ENCODE measurements around the gene P2RX6.
"Not testable (repeated sequence)": the region's sequence is repeated elsewhere in the genome, so short reads cannot be mapped to it uniquely, and the experiment has no call there.

Gene P2RX6

GRCh38 chr22:21047035-21047661, 32.2 kb downstream of the P2RX6 start:
- Mint-ChIP-seq H3K4me3 (no peak overlapping the region), H3K27ac (no peak overlapping the region), H3K4me1 (peaks cover 25% of the 10 kb centered on the region), H3K36me3 (ENCODE audit: low read depth) (peaks cover 3% of the 10 kb centered on the region), H3K9me3 (no peaks in the 10 kb centered on the region), H3K27me3 (ENCODE audit: low read depth) (peaks cover 15% of the 10 kb centered on the region)
- TF ChIP-seq, protein P1, sequence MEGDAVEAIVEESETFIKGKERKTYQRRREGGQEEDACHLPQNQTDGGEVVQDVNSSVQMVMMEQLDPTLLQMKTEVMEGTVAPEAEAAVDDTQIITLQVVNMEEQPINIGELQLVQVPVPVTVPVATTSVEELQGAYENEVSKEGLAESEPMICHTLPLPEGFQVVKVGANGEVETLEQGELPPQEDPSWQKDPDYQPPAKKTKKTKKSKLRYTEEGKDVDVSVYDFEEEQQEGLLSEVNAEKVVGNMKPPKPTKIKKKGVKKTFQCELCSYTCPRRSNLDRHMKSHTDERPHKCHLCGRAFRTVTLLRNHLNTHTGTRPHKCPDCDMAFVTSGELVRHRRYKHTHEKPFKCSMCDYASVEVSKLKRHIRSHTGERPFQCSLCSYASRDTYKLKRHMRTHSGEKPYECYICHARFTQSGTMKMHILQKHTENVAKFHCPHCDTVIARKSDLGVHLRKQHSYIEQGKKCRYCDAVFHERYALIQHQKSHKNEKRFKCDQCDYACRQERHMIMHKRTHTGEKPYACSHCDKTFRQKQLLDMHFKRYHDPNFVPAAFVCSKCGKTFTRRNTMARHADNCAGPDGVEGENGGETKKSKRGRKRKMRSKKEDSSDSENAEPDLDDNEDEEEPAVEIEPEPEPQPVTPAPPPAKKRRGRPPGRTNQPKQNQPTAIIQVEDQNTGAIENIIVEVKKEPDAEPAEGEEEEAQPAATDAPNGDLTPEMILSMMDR (IDR thresholded peaks at IDR 0.05; ENCODE audit: unreplicated experiment in 3 of 3) = no peak

DNA sequence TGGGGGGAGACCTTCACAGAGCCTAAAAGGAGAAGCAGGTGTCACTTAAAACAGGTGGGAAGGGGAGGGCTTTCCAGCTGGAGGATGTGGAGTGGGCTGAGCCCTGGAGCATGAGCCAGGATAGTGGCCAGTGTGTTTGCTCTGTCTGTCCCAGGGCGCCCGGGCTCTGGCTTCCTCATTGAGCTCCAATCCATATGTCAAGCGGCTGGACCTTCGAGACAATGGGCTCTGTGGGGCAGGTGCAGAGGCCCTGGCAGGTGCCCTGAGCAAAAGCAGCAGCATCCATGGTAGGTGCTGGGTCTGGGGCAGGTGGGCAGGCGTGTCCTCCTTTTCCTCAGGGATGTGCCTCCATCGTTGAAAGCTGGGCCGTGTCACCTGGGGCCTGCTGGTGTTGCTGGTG, 32.8 kb downstream of the P2RX6 start:
- Mint-ChIP-seq H3K4me3 (no peak overlapping the region), H3K27ac (no peak overlapping the region), H3K4me1 (peaks cover 25% of the 10 kb centered on the region)

GRCh38 chr22:21048448-21048847, 33.5 kb downstream of the P2RX6 start:
- peaks cover 13% of the 10 kb centered on the region for H3K27me3 Mint-ChIP-seq (ENCODE audit: low read depth)
- not testable (repeated sequence) for H3K4me3 Mint-ChIP-seq; H3K27ac Mint-ChIP-seq; H3K9me3 Mint-ChIP-seq; H3K36me3 Mint-ChIP-seq (ENCODE audit: low read depth)
- H3K4me1 Mint-ChIP-seq = peaks cover 20% of the 10 kb centered on the region

More for the DNA sequence above, 32.8 kb downstream of the P2RX6 start:
- Mint-ChIP-seq H3K36me3 (ENCODE audit: low read depth) (peaks cover 3% of the 10 kb centered on the region), H3K9me3 (no peaks in the 10 kb centered on the region), H3K27me3 (ENCODE audit: low read depth) (peaks cover 11% of the 10 kb centered on the region)
- TF ChIP-seq, protein P1 (IDR thresholded peaks at IDR 0.05; ENCODE audit: unreplicated experiment in 3 of 3) = no peak

DNA sequence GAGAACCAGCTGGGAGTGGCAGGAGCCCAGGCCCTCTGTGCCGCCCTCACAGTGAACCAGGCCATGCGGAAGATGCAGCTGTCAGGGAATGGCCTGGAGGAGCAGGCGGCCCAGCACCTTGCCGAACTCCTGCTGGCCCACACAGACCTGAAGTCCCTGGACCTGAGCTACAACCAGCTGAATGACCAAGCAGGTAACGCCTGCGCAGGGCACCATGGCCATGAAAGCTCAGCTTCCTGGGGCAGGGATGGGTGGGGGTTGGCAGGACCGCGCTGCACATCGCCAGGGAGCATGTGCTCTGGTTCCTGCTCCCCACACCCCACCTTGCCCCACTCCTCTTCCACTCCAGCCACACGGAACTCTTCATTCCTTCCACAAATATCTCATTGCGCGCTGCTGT, 34.0 kb downstream of the P2RX6 start:
- H3K27ac Mint-ChIP-seq; H3K36me3 Mint-ChIP-seq (ENCODE audit: low read depth); H3K9me3 Mint-ChIP-seq; H3K27me3 Mint-ChIP-seq (ENCODE audit: low read depth); H3K4me3 Mint-ChIP-seq: not testable (repeated sequence)
- H3K4me1 Mint-ChIP-seq = peaks cover 17% of the 10 kb centered on the region

GRCh38 chr22:21051145-21051830, 36.3 kb downstream of the P2RX6 start:
- TF ChIP-seq, protein P1 (IDR thresholded peaks at IDR 0.05; ENCODE audit: unreplicated experiment in 3 of 3) = no peak
- Mint-ChIP-seq H3K9me3 (no peaks in the 10 kb centered on the region), H3K4me1 (no peaks in the 10 kb centered on the region), H3K27ac (no peak overlapping the region), H3K4me3 (no peak overlapping the region), H3K36me3 (ENCODE audit: low read depth) (no peaks in the 10 kb centered on the region), H3K27me3 (ENCODE audit: low read depth) (peaks cover 9% of the 10 kb centered on the region)

DNA sequence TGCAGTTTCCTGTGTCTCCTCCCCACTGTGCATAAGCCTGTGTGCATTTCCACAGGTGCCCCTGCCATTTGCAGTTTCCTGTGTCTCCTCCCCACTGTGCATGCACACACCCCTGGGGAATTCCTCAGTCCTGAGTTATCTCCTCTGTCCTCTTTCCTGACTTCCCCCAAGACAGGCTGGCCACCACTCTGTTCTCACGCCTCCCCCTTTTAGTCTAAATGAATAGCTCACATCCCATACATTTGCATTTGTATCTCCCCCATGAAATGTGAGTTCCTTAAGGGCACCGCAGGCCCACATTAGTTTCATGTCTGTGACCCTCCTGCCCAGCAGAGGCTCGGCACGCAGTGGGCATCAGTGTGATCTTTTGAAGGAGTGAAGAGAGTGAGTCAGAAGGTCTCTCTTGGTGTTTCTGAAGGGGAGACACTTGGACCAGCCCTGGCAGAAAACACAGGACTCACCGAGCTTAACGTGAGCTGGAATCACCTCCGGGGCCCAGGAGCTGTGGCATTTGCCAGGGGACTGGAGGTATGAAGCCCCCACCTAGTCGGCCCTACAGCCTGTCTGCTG, 37.0 kb downstream of the P2RX6 start:
- Mint-ChIP-seq H3K4me1 (peaks cover 5% of the 10 kb centered on the region), H3K4me3 (no peak overlapping the region), H3K36me3 (ENCODE audit: low read depth) (no peaks in the 10 kb centered on the region), H3K27ac (no peak overlapping the region), H3K9me3 (no peaks in the 10 kb centered on the region), H3K27me3 (ENCODE audit: low read depth) (peaks cover 14% of the 10 kb centered on the region)
- TF ChIP-seq, protein P1 (IDR thresholded peaks at IDR 0.05; ENCODE audit: unreplicated experiment in 3 of 3) = no peak
